Loucy (cell line): Measurements from ENCODE around the gene TOP2A.

ENCODE experiments used
- EZH2phosphoT487 ChIP-seq: fragments of 200-600 bp; IDR thresholded peaks from 2 replicates; pipeline ENCODE4 v1.6.1; 2018; ENCODE audit warnings: antibody characterized with exemption, mild to moderate bottlenecking, moderate library complexity, borderline replicate concordance
- TF ChIP-seq, protein P1 (sequence below): fragments of 200-600 bp; sonication (generic); conservative IDR thresholded peaks from 2 replicates; pipeline ENCODE4 v1.5.1; 2014; ENCODE audit warnings: mild to moderate bottlenecking, antibody characterized with exemption, low read length

DNA sequence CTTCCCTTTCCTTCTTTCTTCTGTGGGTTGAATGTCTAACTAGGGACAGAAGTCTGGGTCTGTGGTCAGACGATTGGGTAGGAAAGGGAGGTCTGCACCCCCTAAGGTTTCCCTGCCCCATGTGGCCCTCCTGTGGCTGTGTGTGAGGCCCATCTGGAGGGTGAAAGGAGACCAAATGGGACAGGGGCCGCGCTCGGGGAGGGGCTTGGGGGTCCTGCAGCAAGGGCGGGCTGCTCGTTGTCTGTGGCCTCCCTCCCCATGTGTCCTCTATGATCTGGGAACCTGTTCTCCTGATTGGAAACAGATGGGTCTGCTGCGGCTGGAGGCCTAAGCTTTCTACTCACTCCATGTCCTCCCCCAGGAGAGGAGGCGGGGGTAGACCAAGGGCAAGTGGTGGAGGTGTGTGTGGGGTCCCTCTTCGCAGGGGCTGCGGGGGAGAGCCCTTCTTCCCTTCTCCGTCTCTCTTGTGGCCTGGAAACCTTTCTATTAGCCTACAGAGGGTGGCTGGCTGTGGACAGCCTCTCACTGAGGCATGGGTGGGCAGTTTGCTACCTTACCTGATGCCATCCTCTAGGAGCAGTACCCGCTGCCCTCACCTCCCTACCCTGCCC lies 44.1 kb upstream of the TOP2A start:
- TF ChIP-seq, protein P1, sequence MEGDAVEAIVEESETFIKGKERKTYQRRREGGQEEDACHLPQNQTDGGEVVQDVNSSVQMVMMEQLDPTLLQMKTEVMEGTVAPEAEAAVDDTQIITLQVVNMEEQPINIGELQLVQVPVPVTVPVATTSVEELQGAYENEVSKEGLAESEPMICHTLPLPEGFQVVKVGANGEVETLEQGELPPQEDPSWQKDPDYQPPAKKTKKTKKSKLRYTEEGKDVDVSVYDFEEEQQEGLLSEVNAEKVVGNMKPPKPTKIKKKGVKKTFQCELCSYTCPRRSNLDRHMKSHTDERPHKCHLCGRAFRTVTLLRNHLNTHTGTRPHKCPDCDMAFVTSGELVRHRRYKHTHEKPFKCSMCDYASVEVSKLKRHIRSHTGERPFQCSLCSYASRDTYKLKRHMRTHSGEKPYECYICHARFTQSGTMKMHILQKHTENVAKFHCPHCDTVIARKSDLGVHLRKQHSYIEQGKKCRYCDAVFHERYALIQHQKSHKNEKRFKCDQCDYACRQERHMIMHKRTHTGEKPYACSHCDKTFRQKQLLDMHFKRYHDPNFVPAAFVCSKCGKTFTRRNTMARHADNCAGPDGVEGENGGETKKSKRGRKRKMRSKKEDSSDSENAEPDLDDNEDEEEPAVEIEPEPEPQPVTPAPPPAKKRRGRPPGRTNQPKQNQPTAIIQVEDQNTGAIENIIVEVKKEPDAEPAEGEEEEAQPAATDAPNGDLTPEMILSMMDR = no peak
- TF ChIP-seq EZH2phosphoT487 = no peak
